WI38 (cell line): ENCODE results near the gene ACADSB.

Experiments used
- H3K4me3 ChIP-seq: 2 replicates; pipeline ENCODE4 v1.5.1; 2011; ENCODE audit warnings: low read depth, mild to moderate bottlenecking, control low read depth, low read length
- CTCF ChIP-seq: IDR thresholded peaks from 2 replicates; pipeline ENCODE4 v1.5.1; 2012; ENCODE audit warnings: low read depth, mild to moderate bottlenecking, control low read depth, low read length

Gene ACADSB

GRCh38 chr10:123045961-123046731 is 37.3 kb downstream of the ACADSB start:
- no peak for TF ChIP-seq CTCF
- no peak overlapping the region for H3K4me3 ChIP-seq

- no peak overlapping the region for H3K4me3 ChIP-seq
Observed at GRCh38 chr10:123057968-123058367, 49.2 kb downstream of the ACADSB start.

GRCh38 chr10:123061865-123062264 is 53.1 kb downstream of the ACADSB start:
- no peak overlapping the region for H3K4me3 ChIP-seq
- TF ChIP-seq CTCF = no peak

More at GRCh38 chr10:123057968-123058367, 49.2 kb downstream of the ACADSB start:
- no peak for TF ChIP-seq CTCF

GRCh38 chr10:123062726-123063125 is 53.9 kb downstream of the ACADSB start:
- no peak for TF ChIP-seq CTCF
- no peak overlapping the region for H3K4me3 ChIP-seq

- no peak for TF ChIP-seq CTCF
Observed at GRCh38 chr10:123068087-123068853, 59.5 kb downstream of the ACADSB start.

GRCh38 chr10:123069246-123069986 is 60.6 kb downstream of the ACADSB start:
- TF ChIP-seq CTCF = no peak
- no peak overlapping the region for H3K4me3 ChIP-seq

More at GRCh38 chr10:123068087-123068853, 59.5 kb downstream of the ACADSB start:
- no peak overlapping the region for H3K4me3 ChIP-seq
